Suprapubic skin (tissue), 4 donors: ENCODE data around the gene FBLN1.

ENCODE experiments used
- CTCF ChIP-seq, 2 donors: fragments of 200-600 bp in 1 of 2; fragments of 450-650 bp in 1 of 2; sonication (generic) in 1 of 2; IDR thresholded peaks; one replicate each; pipeline ENCODE4 v1.5.1; 2016 to 2019; ENCODE audit warnings: antibody characterized with exemption in 2 of 2, mild to moderate bottlenecking in 1 of 2, moderate library complexity in 1 of 2
- EP300 ChIP-seq: sonication (generic); formaldehyde crosslinking; IDR thresholded peaks from one replicate; pipeline ENCODE4 v1.6.1; 2017; ENCODE audit warnings: antibody characterized with exemption
- POLR2AphosphoS5 ChIP-seq, 3 donors: sonication (generic); formaldehyde crosslinking; IDR thresholded peaks; one replicate each; pipeline ENCODE4 v1.6.1; 2017; ENCODE audit warnings: antibody characterized with exemption in 3 of 3

GRCh38 chr22:45522462-45522861, 19.8 kb downstream of the FBLN1 start:
- TF ChIP-seq CTCF (IDR thresholded peaks at IDR 0.05) (no peak), POLR2AphosphoS5 (IDR thresholded peaks at IDR 0.05) (no peak), EP300 (no peak)
